ENCODE data around the gene REEP3.

The REEP3 gene

DNA sequence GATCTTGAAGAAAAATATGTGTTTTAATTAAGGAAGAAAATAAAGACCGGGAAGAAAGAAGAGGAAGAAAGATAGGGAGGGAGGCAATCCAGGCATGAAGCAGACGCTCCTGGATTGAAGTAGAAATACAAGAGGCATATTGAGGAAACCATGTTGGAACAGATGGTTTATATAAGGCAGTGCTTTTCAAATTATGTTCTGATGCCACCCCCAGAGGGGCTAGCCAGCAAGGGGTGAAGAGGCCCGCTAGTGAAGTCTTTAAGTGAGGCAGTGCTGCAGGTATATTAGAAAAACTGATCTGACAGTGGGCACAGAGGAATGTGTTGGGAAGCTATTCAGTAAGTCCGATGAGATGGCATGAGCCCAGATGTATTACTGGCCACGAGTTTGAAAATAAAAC is 40.1 kb downstream of the REEP3 start:
- TF ChIP-seq FOXP2 (optimal IDR thresholded peaks at IDR 0.05; ENCODE audit: borderline replicate concordance, extremely low read depth, extremely low read length, insufficient read depth) (no peak), REST (IDR thresholded peaks at IDR 0.05; ENCODE audit: insufficient read depth in 1 of 2, low read depth in 2 of 2, low read length in 2 of 2) (no peak), TAF1 (IDR thresholded peaks at IDR 0.05; ENCODE audit: borderline replicate concordance, insufficient read depth, low read length) (no peak), SIN3A (IDR thresholded peaks at IDR 0.05; ENCODE audit: borderline replicate concordance, insufficient read depth, low read length) (no peak), POLR2AphosphoS5 (IDR thresholded peaks at IDR 0.05; ENCODE audit: low read depth, low read length) (no peak)

DNA sequence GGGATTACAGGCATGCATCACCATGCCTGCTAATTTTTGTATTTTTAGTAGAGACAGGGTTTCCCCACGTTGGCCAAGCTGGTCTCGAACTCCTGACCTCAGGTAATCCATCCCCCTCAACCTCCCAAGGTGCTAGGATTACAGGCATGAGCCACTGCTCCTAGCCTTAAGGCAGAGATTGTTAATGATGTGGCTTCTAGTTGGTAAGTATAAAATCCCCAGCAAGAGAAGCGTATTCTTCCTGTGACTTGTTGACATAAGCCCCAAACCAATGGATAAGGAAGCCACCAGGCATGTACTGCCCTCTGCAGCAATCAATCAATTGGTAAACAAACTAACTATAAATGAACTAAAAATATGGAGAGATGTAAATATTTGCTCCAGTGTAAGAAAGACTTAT is 41.2 kb downstream of the REEP3 start:
- TF ChIP-seq SIN3A (IDR thresholded peaks at IDR 0.05; ENCODE audit: borderline replicate concordance, insufficient read depth, low read length): no peak

DNA sequence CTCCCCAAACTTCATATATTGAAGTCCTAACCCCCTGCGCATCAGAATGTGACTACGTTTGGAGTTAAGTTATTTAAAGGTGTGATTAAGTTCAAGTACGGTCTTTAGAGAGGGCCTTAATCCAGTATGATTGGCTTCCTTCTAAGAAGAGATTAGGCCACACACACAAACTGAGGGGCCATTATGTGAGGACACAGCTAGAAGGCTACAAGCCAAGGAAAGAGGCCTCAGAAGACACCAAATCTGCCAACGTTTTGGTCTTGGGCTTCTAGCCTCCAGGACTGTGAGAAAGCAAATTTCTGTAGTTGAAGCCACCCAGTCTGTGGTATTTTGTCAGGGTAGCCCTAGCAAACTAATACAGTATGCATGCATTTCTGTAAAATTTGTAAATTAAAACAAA is 41.7 kb downstream of the REEP3 start:
- TF ChIP-seq TAF1 (IDR thresholded peaks at IDR 0.05; ENCODE audit: borderline replicate concordance, insufficient read depth, low read length) (no peak), POLR2AphosphoS5 (IDR thresholded peaks at IDR 0.05; ENCODE audit: low read depth, low read length) (no peak), REST (IDR thresholded peaks at IDR 0.05; ENCODE audit: insufficient read depth in 1 of 2, low read depth in 2 of 2, low read length in 2 of 2) (no peak), FOXP2 (optimal IDR thresholded peaks at IDR 0.05; ENCODE audit: borderline replicate concordance, extremely low read depth, extremely low read length, insufficient read depth) (no peak), SIN3A (IDR thresholded peaks at IDR 0.05; ENCODE audit: borderline replicate concordance, insufficient read depth, low read length) (no peak)

GRCh38 chr10:63563623-63564022 is 42.4 kb downstream of the REEP3 start:
- no peak for TF ChIP-seq TAF1 (IDR thresholded peaks at IDR 0.05; ENCODE audit: borderline replicate concordance, insufficient read depth, low read length)
- no peak for TF ChIP-seq POLR2AphosphoS5 (IDR thresholded peaks at IDR 0.05; ENCODE audit: low read depth, low read length)
- no peak for TF ChIP-seq FOXP2 (optimal IDR thresholded peaks at IDR 0.05; ENCODE audit: borderline replicate concordance, extremely low read depth, extremely low read length, insufficient read depth)
- no peak for TF ChIP-seq SIN3A (IDR thresholded peaks at IDR 0.05; ENCODE audit: borderline replicate concordance, insufficient read depth, low read length)
- TF ChIP-seq REST (IDR thresholded peaks at IDR 0.05; ENCODE audit: insufficient read depth in 1 of 2, low read depth in 2 of 2, low read length in 2 of 2): no peak

DNA sequence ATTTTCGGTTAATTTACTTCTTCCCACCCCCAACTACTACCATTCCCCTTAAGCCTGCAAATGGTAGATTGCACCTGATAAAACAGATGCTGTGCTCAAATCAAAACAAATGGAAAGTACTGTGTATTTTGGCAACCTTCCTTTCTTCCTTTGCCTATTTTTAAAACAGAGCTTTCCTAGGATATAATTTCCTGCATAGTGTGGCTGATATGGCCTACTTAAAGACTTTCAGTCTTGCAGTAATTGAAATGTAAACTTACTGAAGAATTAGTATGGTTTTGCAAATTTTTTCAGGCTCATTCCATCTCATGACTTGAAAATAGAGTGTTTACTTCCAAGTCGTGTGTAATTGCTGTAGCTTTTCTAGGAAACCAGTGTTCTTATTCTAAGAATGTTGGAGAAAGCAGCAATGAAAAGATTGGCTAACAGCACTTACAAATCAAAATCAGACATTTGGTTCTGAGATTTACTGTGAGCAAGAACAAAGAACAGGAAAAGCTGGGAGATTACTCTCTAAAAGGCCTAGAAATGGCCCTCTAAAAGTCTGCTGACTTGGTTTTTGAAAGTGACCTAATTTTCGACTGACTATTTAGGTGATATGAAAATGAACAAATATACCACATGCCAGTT is 52.0 kb downstream of the REEP3 start:
- TF ChIP-seq REST (IDR thresholded peaks at IDR 0.05; ENCODE audit: insufficient read depth in 1 of 2, low read depth in 2 of 2, low read length in 2 of 2) (no peak), TAF1 (IDR thresholded peaks at IDR 0.05; ENCODE audit: borderline replicate concordance, insufficient read depth, low read length) (0 out of 2 replicates have a peak, but pooled peaks have one; percentile 36), FOXP2 (optimal IDR thresholded peaks at IDR 0.05; ENCODE audit: borderline replicate concordance, extremely low read depth, extremely low read length, insufficient read depth) (no peak), POLR2AphosphoS5 (IDR thresholded peaks at IDR 0.05; ENCODE audit: low read depth, low read length) (no peak), SIN3A (IDR thresholded peaks at IDR 0.05; ENCODE audit: borderline replicate concordance, insufficient read depth, low read length) (no peak)
